ENCODE results near the gene MAD1L1.

Gene MAD1L1

DNA sequence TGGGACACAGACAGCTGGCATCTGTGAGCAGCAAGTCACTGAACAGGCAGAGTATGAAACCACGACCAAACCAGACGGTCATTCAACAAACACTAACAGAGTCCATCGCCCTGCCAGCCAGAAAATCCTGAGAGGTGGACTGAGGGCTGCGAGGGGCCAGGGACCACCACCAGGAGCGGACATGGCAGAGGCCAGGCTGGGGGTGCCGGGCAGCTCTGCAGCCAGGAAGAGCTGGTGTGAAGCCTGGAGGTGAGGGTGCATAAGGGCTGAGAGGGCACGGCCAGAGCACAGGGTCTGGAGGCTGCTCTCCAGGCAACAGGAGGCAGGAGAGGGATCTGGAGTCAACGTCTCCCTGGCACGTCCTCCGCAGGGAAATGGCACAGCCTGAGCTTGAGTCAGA, 15.5 kb downstream of the MAD1L1 start:
- no peak for FAIRE-seq

DNA sequence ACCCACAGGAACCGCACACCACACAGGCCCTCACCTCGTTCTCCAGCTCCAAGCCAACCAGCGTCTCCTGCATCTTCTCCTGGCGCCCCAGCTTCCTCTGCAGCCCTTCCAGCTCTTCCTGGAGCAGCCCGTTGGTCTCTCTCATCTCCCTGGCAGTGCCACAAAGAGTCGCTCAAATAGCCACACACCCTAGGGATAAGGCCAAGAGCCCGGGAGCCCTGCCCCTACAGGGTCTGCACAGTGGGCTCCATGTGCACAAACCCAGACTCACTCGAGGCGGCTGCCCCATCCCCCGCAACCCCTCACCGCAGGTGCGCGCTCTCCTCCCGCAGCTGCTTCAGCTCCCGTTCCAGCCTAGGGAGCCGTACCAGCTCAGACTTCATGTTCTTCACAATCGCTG, 16.9 kb downstream of the MAD1L1 start:
- no peak for FAIRE-seq

DNA sequence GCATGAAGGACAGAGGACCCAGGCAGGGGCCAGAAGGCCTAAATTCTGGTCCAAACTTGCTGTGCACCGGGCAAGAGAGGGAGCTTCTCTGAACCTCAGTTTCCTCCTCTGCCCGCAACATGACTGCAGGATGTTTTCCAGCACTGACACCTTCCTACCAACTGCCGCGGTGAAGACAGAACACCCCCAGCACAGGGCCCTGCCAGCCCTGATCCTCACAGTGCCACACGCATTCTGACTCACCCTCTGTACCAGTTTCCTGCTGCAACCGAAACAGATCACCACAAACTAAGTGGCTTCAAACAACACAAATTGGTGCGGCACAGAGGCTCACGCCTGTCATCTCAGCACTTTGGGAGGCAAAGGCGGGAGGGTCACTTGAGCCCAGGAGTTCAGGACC, 18.1 kb downstream of the MAD1L1 start:
- no peak for FAIRE-seq

DNA sequence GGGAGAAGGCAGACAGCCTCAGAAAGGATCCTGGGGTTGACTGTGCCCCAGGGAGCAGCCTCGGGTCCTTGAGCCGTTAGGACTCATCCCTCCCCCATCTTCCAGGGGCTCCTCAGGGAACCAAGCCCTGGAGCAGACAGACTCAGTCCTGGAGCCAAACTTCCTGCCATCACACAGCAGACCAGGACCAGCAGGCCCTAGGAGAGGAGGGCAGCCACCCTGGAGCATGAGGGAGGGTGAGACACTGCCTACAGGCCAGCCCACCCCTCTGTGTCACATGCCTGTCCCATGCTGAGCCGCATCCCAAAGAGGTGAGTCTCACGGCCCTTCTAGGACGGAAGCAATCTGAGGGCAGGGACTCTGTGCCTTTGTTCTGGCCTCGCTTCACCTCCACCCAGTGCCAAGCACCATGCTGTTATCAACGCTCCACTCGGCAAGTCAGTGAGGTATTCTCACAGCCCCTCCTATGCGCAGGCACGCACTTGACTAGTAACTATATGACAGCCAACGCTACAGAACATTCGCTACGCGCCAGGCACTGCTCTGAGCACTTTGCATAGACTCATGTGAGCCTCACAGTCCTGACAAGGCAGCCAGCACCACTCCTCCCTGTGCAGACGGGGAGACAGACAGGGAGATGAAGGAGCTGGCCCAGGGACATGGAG, 19.1 kb downstream of the MAD1L1 start:
- FAIRE-seq = no peak

DNA sequence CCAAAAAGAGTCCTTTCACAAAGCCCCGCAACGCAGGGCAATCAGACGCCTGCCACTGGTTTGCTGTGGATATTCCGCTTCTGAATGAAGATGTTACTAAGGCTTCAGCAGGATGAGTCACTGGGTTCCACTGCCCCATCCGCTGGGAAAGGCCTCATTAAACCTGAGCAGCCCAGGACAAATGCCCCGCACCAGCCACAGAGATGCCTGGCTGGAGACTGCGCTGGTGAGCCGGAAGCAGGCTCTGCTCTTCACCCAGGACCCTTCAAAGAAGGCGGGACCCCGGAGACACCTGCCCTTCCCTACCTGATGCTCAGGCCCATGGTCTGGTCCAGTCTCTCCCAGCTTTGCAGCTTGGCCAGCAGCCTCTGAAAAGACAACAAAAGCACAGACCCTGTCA, 19.8 kb downstream of the MAD1L1 start:
- no peak for FAIRE-seq

DNA sequence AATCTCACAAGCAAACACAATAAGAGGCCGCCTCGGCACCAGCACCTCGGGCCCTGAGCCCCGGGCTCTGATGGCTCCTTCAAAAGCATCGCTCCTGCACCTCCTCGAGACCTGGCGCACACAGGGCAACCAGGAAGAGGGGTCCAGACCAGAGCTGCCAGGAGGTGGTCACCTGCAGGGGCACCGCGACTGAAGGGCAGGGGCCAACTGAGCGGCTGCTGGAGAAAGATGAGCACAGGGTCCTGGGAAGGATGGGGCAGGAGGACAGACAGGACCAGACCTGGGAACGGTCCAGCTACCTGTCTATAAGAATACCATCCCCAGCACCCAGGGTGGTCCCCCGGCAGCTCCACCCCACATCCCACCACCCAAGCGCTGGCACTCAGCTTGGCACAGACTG, 20.8 kb downstream of the MAD1L1 start:
- FAIRE-seq = no peak

DNA sequence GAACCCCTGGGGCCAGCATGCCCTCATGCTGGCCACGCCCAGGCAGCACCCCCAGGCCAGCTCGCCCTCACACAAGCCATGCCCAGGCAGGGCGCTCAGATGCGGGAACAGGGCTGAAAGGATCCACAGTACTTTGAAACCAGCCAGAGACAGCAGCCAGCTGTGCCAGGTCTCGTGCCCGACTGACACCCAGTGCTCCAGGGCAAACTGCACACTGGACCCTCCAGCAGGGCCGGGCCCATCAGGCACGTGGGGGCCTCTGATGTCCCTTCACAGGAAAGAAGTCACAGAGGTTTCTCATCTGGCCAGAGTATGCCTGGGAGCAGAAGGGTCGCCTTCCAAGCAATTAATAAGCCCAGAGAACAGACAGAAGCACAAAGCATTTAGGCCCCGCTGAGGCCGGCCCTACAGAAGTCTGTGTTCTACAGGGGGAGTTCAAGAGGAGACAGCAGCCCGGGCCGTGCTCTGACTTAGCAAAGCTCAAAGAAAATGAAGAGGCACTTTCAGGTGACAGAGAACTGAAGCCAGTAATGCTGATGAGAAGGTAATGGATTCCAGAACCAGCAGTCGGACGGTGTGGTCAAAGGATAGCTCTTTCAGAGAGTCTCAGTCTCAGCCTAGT, 21.4 kb downstream of the MAD1L1 start:
- no peak for FAIRE-seq

DNA sequence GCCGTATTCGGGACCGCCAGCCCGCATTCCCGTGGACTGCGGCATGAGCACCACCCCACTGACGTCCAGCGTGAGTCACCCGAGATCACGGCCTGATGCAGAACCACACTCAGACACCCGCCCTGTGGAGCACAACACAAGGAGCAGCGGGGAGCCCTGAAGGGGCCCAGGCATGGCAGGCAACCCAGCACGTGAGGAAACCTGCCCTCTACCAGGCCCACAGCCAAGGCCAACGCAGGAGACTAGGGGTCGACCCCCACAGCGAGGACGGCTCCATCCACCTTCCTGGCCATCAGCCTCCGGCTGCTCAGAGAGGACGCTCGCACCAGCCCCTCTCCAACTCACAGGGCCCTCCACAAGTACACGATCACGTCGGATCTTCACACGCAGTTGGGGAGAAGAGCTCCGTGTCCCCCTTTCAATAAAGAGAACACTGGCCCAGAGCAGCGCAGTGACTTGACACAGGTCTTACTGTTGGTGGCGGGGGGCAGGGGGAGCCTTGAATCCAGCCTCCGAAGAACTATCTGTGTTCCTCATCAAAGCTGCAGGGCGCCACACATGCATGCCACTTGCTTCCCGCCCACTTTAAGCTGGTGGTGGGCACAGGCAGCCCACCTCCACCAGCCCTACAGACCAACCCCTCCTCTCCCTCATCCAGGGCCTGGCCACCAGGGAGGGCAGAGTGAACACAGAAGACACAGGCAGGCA, 22.0 kb downstream of the MAD1L1 start:
- FAIRE-seq = no peak

DNA sequence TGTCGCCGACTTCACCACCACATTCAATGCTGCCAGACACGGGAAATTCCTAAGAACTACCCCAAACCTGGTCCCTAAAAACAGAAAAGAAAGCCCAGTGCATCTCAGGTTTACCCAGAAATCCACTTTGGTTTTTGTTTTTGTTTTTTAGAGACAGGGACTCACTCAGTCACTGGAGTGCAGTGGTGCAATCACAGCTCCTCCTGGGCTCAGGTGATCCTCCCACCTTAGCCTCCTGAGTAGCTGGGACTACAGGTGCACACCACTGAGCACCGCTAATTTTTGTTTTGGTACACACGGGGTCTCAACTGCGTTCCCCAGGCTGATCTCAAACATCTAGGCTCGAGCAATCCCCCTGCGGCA, 22.8 kb downstream of the MAD1L1 start:
- no peak for FAIRE-seq

DNA sequence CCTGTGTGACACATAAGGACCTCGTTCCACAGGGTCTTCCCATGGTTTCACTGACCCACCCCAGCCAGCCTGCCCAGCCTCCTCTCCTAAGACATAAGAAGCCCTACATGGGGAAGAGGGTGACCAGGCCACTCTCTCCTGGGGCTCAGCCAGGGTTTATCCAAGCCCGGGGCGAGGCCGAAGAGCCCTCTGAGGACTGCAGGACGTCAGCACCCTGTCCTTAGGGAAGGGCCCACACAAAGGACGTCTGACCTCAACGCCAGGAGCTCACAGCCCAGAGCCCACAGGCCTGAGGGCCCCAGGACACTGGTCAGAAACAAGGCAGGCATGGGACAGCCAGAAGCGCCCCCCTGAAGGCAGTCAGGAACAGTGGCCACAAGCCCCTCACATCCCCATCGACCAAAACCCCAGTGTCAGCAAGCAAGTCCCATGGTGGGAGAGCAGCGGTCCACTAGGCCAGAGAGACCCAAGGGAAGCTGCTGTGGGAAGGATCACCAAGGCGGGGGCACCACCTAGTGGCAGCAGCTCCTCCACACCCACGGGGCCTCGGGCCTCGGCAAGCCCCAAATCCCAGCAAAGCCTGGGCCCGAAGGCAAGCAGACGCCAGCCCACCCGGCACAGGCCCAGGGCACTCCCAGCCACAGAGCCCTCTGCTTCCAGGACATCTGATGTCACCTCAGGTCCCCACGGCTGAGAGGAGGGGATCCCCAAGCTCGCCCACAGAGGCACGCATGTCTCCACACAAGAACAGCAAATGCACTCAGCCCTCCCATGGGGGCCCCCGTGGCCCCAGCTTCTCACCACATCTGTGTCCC, 23.4 kb downstream of the MAD1L1 start:
- no peak for FAIRE-seq

DNA sequence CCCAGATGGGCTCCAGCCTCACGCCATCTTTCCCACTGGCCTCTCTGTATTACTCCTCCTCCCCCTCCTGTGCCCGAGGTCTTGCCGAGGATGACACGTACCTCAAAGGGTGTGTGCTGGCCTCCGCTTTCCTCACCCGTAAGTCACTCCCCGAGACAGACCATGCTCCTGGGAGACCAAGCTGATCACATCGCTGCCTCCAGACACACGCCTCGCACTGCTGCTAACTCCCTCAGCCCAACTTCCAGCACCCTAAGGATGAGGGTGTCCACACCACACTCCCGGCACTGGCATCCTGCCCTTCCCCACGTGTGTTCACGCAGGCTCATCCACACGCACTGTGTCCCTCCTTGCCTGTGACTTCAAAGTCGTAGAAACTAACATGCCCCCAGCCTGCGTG, 24.0 kb downstream of the MAD1L1 start:
- FAIRE-seq = no peak

DNA sequence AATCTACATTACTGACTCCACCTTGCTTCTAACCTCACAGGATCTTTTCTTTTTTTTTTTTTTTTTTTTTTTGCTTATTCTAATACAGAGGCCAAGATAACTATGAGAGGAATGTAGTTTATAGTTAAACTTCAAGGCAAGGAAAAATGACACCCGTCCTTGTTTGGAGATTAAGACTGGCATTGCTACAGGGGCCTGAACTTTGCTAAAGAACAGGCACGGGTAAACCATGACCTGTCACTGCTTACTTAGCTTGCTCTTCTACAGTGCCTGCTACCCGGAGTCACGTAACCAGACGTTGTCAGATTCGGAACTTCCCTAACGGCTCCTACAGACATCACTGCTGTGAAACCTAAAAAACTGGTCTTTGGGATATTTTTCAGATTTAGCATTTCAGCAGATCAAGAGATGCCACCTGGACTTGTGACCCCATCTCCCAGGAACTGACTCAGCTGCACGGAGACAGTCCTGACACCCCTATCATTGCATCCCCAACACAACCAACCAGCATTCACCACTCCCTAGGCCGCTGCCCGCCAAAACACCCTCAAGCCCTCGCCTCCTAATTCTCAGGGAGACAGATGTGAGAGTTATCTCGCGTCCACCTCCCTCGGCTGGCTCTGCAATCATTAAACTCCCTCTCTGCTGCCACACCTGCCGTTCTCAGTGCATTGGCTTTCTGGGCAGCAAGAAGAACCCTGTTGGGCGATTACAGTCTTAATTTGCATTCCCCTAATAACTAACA, 27.5 kb downstream of the MAD1L1 start:
- no peak for FAIRE-seq

DNA sequence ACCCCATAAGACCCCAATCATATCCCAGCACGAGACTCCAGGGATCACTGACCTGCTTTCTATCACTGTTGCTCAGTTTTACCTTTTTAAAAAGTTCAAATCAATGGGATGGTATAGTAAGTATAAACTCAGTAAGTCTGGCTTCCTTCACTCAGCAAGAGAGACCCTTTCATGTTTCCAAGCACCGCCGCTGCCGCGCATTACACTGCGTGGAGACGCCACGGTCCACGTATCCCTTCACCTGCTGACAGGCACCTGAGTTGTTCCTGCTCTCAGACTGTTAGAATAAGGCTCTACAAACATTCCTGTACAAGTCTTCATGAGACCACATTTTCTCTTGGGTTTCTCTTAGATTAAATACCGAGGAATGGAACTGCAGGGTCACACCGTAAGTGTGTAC, 28.3 kb downstream of the MAD1L1 start:
- FAIRE-seq = no peak

DNA sequence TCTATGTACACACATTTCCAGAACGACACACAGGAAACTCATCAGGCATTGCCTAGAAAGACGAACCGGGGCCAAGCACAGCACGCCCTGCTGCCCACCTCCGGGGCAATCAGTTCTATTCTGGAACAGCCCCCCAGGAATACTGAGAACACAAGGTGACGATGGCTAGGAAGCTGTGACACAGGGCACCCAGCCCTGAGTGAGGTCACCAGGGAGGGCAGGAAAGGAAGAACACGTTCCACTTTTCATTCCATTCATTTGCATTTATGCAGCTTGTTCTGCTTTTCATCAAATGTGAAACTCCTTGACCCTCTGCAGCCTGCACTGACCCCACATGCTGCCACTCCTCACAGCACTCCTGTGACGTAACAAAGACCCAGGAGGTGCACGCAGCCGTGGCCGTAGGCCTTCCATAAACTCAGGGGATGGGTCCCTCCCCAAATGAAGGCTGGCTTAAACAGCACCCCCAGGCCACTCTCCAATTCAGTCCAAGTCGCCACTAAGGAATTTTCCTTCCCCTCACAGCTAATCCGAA, 28.9 kb downstream of the MAD1L1 start:
- FAIRE-seq = no peak

DNA sequence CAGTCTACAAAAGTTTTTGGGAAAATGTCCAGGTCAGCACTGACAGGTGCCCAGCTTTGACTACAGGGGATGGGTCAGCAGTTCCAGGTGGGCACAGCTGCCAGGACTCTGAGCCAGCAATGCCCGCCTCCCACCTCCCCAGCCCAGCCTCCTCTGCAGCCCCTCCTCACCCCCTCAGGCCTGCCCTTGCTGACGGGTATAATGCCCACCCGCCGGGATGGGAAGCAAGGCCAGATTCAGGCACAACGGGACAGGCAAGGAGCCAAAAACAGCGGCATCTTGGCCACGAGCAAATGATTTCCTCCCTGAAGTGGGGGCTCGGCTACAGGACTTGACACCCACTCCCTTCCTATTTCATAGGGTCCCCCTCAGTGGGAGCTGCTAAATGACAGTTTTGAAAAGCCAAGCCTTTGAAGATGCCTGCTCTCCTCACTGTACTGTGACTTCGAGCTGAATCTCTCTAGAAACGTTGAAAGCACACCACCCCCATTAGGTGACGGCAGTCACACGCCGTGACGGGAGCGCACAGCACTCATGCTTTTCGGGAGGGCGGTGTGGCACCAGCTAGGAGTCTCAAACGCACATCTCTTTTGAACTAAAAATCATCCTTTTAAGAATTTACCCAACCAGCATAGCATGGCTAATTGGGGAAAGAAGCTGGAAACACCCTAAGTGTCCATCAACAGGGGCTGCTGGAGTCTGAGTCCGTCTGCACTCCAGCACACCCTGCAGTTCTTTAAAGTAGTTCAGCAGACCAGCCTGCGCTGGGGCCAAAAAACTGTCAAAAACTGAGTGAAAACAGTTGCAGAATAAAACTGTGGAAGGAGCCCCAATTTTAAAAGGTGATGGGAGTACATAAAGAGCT, 29.6 kb downstream of the MAD1L1 start:
- no peak for FAIRE-seq

DNA sequence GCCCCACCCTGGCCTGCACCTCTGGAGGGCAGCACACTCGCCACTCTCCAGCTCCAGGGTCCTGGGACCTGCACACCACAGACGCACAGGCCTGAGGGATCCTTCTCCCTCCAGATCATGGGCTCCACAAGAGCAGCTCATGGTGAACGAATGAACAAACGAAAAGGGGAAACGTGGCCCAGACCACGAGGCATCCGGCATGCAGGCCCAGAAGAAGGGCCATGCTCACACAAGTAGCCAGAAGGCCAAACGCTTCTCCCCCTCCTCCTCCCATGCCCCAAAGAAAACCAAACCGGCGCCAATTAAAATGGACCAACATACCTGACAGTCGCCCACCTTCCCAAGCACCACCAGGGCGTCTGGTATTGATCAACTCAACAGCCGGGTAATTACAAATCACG, 30.4 kb downstream of the MAD1L1 start:
- FAIRE-seq = no peak

DNA sequence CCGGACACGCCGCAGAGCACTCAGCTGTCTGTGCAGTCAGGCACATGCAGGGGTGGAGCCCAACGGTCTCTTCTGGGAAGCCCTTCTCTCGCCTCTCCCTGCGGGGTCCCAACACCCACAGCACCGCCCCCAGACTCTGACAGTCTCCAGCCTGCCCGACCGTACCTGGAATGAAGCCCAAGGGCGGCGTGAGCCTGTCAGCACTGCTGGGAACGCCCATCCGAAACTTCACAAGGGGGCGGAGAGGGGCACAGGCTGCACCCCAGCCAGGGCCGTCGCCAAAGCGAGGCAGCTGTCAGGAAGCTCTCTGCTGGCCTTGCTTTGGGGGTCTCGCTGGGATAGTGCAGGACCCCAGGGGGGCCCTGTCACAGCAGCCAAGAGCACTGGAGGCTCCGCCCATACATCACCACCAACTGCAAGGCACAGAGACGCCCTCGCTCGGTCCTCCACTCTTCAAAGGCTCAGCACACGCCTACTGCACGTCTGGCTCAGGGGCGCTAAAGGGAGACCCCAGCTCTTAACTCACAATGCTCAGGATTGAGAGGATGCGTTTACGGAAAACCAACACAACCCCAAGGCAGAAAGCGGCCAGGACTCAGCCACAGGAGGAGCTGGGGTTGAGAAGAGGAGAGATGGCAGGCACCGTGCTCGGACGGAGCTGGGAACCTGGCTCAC, 30.9 kb downstream of the MAD1L1 start:
- FAIRE-seq = no peak

DNA sequence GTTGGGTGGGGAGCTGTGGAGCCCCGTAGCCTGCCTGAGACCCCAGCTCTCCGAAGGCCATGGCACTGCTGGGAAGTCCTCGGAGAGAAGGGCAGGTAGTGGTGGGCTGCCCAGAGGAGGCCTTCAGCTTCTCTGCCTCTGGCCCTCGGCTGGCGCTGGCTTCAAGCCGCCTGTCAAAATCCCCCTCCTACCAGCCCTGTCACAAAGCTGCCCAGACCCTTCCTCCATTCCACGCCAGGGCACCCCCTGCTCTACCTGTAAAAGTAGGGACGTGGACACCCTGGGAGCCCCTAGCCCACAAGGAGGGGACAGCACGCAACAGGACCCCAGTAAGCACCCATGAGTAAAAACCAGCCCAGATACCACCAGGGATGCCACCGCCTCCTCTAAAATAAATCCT, 31.6 kb downstream of the MAD1L1 start:
- FAIRE-seq = no peak

DNA sequence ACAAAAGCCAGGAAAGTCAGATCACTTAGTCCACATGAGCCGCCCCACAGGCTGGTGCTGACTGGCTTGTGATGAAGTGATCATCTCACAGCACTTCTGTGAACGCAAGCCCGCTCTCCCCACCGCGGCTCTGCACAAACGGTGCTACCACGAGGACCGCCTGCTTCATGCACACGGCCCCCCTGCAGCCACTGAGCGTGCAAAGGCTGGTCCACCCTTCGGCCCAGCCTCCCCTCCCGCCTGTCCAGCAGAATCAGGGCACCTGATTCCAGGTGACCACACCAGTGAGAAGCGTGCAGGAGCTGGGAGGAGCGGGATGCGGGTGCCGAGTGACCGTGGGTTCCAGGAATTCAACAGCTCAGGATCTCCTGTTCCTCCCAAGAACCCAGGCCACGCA, 32.2 kb downstream of the MAD1L1 start:
- FAIRE-seq = no peak

DNA sequence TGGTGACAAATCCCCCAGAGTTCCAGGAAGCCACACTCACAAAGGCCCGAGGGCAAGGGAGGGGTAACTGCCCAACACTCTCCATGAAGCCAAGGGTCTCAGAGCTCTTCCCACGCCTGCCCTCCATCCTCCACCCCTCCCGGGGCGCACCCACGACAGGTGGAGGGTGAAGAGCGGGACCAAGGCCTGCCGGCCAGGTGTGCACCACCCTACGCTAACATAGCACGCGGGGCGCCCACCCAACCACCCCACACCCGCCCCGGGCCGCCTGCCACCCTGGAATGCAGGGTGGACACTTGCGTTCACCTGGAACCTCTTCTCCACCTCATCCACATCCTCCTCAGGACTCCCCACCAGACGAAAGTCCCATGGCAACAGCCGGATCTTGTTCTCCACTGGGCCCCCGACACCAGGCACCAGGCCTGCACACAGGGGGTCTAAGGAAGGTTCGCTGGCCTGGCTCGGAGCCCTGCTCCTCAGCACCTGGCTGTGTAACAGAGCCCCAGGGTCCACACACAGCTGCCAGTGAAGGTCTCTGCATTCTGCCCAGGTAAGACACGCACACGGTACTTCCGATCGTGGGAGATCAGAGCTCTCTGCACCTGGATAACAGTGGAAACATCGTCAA, 32.7 kb downstream of the MAD1L1 start:
- FAIRE-seq = no peak

DNA sequence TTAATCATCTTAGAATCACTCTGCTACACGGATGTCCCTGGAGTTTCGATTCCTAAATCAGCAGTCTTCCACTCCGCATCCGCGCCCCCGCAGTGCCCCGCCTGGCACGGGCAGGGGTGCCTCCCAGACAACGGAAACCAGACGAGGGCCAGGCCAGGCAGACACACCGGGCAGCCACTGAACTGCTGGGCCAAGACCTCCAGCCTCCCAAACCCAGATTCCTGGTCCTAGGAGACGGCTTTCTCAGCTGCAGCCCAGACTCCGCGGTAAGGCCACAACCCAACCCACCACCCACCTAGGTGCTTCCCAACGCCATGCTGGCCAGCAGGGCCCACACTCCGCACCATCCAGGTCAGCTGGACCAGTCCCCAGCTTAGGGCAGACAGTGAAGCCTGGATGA, 33.2 kb downstream of the MAD1L1 start:
- FAIRE-seq = no peak

Data from G401.6 (cell line).